Neural cell (in vitro differentiated cells): Measurements from ENCODE around the gene RAP1GAP2. TPM values are rescaled to one million over a fixed set of nuclear protein-coding genes. Genes with fewer than 3 reads are reported as not detected.

ENCODE experiments used
- H2AFZ ChIP-seq: fragments of 200-600, 300-800 bp; sonication (generic), shearing (Covaris generic); 2 replicates; pipeline ENCODE4 v1.6.0; 2014; ENCODE audit warnings: low read depth, mild to moderate bottlenecking, antibody characterized with exemption, low read length, moderate library complexity
- H3F3A ChIP-seq: fragments of 200-600 bp; shearing (Covaris generic); 2 replicates; pipeline ENCODE4 v1.6.1; 2016; ENCODE audit warnings: mild to moderate bottlenecking, moderate library complexity, mixed read lengths, antibody characterized with exemption, low read length; ENCODE audit not compliant: insufficient read depth, poor library complexity, severe bottlenecking
- H3K27ac ChIP-seq: fragments of 200-600, 300-800 bp; sonication (generic), shearing (Covaris generic); 2 replicates; pipeline ENCODE4 v1.5.1; 2014; ENCODE audit warnings: mild to moderate bottlenecking, low read length, moderate library complexity
- H3K27me3 ChIP-seq: fragments of 300-800, 200-600 bp; sonication (generic), shearing (Covaris generic); 2 replicates; pipeline ENCODE4 v1.6.0; 2014; ENCODE audit warnings: mild to moderate bottlenecking, low read depth, low read length, moderate library complexity; ENCODE audit not compliant: insufficient read depth
- H3K36me3 ChIP-seq: fragments of 300-800, 200-600 bp; sonication (generic), shearing (Covaris generic); 2 replicates; pipeline ENCODE4 v1.5.1; 2014; ENCODE audit warnings: mild to moderate bottlenecking, antibody characterized with exemption, low read length, moderate library complexity; ENCODE audit not compliant: insufficient read depth
- H3K4me2 ChIP-seq: fragments of 300-800, 200-600 bp; sonication (generic), shearing (Covaris generic); 2 replicates; pipeline ENCODE4 v1.6.0; 2014; ENCODE audit warnings: mild to moderate bottlenecking, low read length
- H3K4me3 ChIP-seq: fragments of 300-800, 200-600 bp; sonication (generic), shearing (Covaris generic); 2 replicates; pipeline ENCODE4 v1.5.1; 2014; ENCODE audit warnings: mild to moderate bottlenecking, low read length, moderate library complexity
- H3K79me2 ChIP-seq: fragments of 200-600 bp; shearing (Covaris generic); replicated peaks from 2 replicates; pipeline ENCODE4 v1.6.0; 2014; ENCODE audit warnings: mild to moderate bottlenecking, low read length, moderate library complexity; ENCODE audit not compliant: insufficient read depth
- H3K9ac ChIP-seq: fragments of 300-800, 200-600 bp; sonication (generic), shearing (Covaris generic); 2 replicates; pipeline ENCODE4 v1.6.1; 2016; ENCODE audit warnings: mild to moderate bottlenecking, low read length, mixed read lengths
- H3K9me2 ChIP-seq: fragments of 200-600 bp; shearing (Covaris generic); 2 replicates; pipeline ENCODE4 v1.6.1; 2016; ENCODE audit warnings: mild to moderate bottlenecking, low read length, mixed read lengths; ENCODE audit not compliant: insufficient read depth
- H3K9me3 ChIP-seq: fragments of 200-600, 300-800 bp; sonication (generic), shearing (Covaris generic); 2 replicates; pipeline ENCODE4 v1.6.1; 2016; ENCODE audit warnings: mild to moderate bottlenecking, mixed run types, low read length, moderate library complexity, mixed read lengths
- H4K20me1 ChIP-seq: fragments of 200-600 bp; shearing (Covaris generic); 2 replicates; pipeline ENCODE4 v1.6.1; 2016; ENCODE audit warnings: mild to moderate bottlenecking, mixed run types; ENCODE audit not compliant: insufficient read depth
- EP300 ChIP-seq: fragments of 450-650 bp; conservative IDR thresholded peaks from 2 replicates; pipeline ENCODE4 v1.6.1; 2014; ENCODE audit warnings: antibody characterized with exemption, mild to moderate bottlenecking, moderate library complexity; ENCODE audit not compliant: poor library complexity, severe bottlenecking
- EZH2 ChIP-seq: fragments of 200-600, 300-800 bp; shearing (Covaris generic), sonication (generic); IDR thresholded peaks from 2 replicates; pipeline ENCODE4 v1.6.1; 2014; ENCODE audit warnings: antibody characterized with exemption, low read length, borderline replicate concordance, mild to moderate bottlenecking; ENCODE audit not compliant: insufficient read depth, poor library complexity, severe bottlenecking
- POLR2AphosphoS5 ChIP-seq: IDR thresholded peaks from 2 replicates; pipeline ENCODE4 v1.6.1; 2012
- RAD21 ChIP-seq: fragments of 450-650 bp; conservative IDR thresholded peaks from 2 replicates; pipeline ENCODE4 v1.6.1; 2014; ENCODE audit warnings: antibody characterized with exemption, mild to moderate bottlenecking, moderate library complexity
- SMC3 ChIP-seq: fragments of 450-650 bp; conservative IDR thresholded peaks from 2 replicates; pipeline ENCODE4 v1.6.1; 2014; ENCODE audit warnings: antibody characterized with exemption, mild to moderate bottlenecking, moderate library complexity; ENCODE audit not compliant: poor library complexity
- TAF1 ChIP-seq: IDR thresholded peaks from 2 replicates; pipeline ENCODE4 v1.6.1; 2012; ENCODE audit warnings: low read depth
- polyA plus RNA-seq: library from polyadenylated mRNA; depleted of rRNA; stranded (reverse); fragments of >200 nt; gene quantifications from 2 replicates; pipeline ENCODE4 v1.2.3, GENCODE V29; 2014
- TF ChIP-seq, protein P1 (sequence below): fragments of 450-650 bp; IDR thresholded peaks from 2 replicates; pipeline ENCODE4 v1.5.1; 2014; ENCODE audit warnings: antibody characterized with exemption, mild to moderate bottlenecking, moderate library complexity; ENCODE audit not compliant: poor library complexity, severe bottlenecking
- TF ChIP-seq, protein P2 (sequence below): IDR thresholded peaks from 2 replicates; pipeline ENCODE4 v1.6.1; 2012; ENCODE audit warnings: borderline replicate concordance

RAP1GAP2 gene
- polyA plus RNA-seq, 1 donor from 2014 or later = 14.8 TPM

DNA sequence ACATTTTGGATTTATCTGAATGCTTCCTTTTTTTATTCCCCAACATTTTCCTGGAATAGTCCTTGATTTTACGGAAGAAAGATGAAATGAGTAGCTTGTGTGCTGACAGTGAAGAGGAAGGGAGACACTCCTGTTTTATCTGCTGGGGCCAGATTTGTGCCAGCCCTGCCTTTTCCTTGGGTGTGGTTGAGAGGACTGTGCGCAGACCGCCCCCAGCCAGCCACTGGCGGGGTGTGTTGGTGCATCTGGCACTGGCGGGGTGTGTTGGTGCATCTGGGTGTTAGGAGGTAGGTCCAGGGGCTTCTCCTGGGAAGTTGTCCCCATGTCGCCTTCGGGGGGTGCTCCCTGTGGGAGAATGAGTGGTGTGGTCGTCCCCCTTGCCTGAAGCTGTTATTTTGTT is 39.5 kb downstream of the RAP1GAP2 start:
- no peaks in the 10 kb centered on the region for H4K20me1 ChIP-seq
- H3K9me3 ChIP-seq = no peaks in the 10 kb centered on the region
- H3K9me2 ChIP-seq = no peaks in the 10 kb centered on the region
- no peak for TF ChIP-seq RAD21
- no peak for TF ChIP-seq EZH2
- TF ChIP-seq TAF1 = no peak
- TF ChIP-seq SMC3 = no peak
- H3K27me3 ChIP-seq = no peaks in the 10 kb centered on the region
- no peaks in the 10 kb centered on the region for H3F3A ChIP-seq
- H3K4me3 ChIP-seq = no peak overlapping the region
- no peaks in the 10 kb centered on the region for H3K79me2 ChIP-seq
- H2AFZ ChIP-seq = no peak overlapping the region
- no peak overlapping the region for H3K9ac ChIP-seq
- no peak overlapping the region for H3K27ac ChIP-seq
- no peaks in the 10 kb centered on the region for H3K36me3 ChIP-seq
- H3K4me2 ChIP-seq = no peak overlapping the region

DNA sequence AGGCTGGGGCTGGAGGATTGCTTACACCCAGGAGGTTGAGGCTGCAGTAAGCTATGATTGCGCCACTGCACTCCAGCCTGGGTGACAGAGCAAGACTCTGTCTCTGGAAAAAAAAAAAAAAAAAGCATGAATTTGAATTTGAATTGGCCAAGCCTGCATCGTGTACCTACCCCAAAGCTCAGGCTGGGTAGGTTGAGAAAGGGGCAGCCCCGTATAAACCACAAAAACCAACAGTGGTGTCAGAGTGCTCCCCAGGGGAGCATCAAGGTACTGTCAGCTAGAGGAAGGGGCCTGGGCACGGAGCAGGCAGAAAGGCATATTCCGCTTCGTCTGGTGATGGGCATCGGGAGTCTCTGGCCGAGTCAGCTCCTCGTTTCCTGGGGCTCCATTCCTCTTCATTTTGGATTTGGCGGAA is 40.9 kb downstream of the RAP1GAP2 start:
- Histone ChIP-seq H3K27ac (no peak overlapping the region), H4K20me1 (no peaks in the 10 kb centered on the region), H2AFZ (no peak overlapping the region), H3K4me3 (no peak overlapping the region), H3K9me2 (no peaks in the 10 kb centered on the region), H3K79me2 (no peaks in the 10 kb centered on the region), H3K9ac (no peak overlapping the region), H3F3A (no peaks in the 10 kb centered on the region), H3K9me3 (no peaks in the 10 kb centered on the region), H3K27me3 (no peaks in the 10 kb centered on the region), H3K36me3 (no peaks in the 10 kb centered on the region), H3K4me2 (no peak overlapping the region)
- TF ChIP-seq POLR2AphosphoS5 = no peak
- TF ChIP-seq, protein P1, sequence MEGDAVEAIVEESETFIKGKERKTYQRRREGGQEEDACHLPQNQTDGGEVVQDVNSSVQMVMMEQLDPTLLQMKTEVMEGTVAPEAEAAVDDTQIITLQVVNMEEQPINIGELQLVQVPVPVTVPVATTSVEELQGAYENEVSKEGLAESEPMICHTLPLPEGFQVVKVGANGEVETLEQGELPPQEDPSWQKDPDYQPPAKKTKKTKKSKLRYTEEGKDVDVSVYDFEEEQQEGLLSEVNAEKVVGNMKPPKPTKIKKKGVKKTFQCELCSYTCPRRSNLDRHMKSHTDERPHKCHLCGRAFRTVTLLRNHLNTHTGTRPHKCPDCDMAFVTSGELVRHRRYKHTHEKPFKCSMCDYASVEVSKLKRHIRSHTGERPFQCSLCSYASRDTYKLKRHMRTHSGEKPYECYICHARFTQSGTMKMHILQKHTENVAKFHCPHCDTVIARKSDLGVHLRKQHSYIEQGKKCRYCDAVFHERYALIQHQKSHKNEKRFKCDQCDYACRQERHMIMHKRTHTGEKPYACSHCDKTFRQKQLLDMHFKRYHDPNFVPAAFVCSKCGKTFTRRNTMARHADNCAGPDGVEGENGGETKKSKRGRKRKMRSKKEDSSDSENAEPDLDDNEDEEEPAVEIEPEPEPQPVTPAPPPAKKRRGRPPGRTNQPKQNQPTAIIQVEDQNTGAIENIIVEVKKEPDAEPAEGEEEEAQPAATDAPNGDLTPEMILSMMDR = no peak
- TF ChIP-seq, protein P2, sequence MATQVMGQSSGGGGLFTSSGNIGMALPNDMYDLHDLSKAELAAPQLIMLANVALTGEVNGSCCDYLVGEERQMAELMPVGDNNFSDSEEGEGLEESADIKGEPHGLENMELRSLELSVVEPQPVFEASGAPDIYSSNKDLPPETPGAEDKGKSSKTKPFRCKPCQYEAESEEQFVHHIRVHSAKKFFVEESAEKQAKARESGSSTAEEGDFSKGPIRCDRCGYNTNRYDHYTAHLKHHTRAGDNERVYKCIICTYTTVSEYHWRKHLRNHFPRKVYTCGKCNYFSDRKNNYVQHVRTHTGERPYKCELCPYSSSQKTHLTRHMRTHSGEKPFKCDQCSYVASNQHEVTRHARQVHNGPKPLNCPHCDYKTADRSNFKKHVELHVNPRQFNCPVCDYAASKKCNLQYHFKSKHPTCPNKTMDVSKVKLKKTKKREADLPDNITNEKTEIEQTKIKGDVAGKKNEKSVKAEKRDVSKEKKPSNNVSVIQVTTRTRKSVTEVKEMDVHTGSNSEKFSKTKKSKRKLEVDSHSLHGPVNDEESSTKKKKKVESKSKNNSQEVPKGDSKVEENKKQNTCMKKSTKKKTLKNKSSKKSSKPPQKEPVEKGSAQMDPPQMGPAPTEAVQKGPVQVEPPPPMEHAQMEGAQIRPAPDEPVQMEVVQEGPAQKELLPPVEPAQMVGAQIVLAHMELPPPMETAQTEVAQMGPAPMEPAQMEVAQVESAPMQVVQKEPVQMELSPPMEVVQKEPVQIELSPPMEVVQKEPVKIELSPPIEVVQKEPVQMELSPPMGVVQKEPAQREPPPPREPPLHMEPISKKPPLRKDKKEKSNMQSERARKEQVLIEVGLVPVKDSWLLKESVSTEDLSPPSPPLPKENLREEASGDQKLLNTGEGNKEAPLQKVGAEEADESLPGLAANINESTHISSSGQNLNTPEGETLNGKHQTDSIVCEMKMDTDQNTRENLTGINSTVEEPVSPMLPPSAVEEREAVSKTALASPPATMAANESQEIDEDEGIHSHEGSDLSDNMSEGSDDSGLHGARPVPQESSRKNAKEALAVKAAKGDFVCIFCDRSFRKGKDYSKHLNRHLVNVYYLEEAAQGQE = no peak
- TF ChIP-seq EP300 = no peak

DNA sequence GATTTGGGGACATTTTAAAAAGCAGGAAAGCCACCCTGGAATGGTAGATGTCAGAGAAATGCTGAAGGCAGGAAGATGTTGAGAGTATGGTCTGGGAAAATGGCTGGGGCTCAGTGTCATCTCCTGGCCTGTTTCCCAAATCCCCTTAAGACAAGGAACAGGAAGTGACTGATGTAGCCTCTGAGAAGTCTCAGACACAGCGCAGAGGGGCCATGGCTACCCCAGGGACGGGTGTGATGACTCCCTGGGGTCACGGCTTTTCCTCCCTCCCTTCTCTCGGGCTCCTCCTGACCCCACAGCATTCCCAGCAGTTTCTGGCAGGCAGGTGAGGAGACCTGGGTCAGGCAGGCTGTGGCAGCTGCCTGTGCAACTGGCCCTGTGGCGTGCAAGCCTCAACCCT is 45.4 kb downstream of the RAP1GAP2 start:
- TF ChIP-seq, protein P1 = no peak
- TF ChIP-seq EP300 = no peak
- Histone ChIP-seq H3K27me3 (no peaks in the 10 kb centered on the region), H3K9me2 (no peaks in the 10 kb centered on the region), H3K9me3 (no peaks in the 10 kb centered on the region), H3K4me2 (no peak overlapping the region), H3K27ac (no peak overlapping the region), H3K79me2 (no peaks in the 10 kb centered on the region), H4K20me1 (no peaks in the 10 kb centered on the region), H3K4me3 (no peak overlapping the region), H3K36me3 (no peaks in the 10 kb centered on the region), H3K9ac (no peak overlapping the region), H2AFZ (no peak overlapping the region), H3F3A (no peaks in the 10 kb centered on the region)
